BLaER1 treated with 17β-estradiol and CSF1 and Interleukin-3, amounts not matched to agents 10 nM and 100 nM (cell line): ENCODE results near the gene RADIL.

Experiments
- H3K27ac ChIP-seq, 11 experiments: shearing (Covaris generic); formaldehyde crosslinking; 2 replicates each; pipeline ENCODE4 v1.8.1; 2022
- H3K27me3 ChIP-seq, 11 experiments: shearing (Covaris generic); formaldehyde crosslinking; 2 replicates each; pipeline ENCODE4 v1.8.1; 2022
- H3K36me3 ChIP-seq, 11 experiments: shearing (Covaris generic); formaldehyde crosslinking; 2 replicates each; pipeline ENCODE4 v1.8.1; 2022
- H3K4me1 ChIP-seq, 10 experiments: shearing (Covaris generic); formaldehyde crosslinking; 2 replicates each; pipeline ENCODE4 v1.8.1; 2022
- H3K4me2 ChIP-seq, 11 experiments: shearing (Covaris generic); formaldehyde crosslinking; 2 replicates each; pipeline ENCODE4 v1.8.1; 2022
- H3K4me3 ChIP-seq, 10 experiments: shearing (Covaris generic); formaldehyde crosslinking; 2 replicates each; pipeline ENCODE4 v1.8.1; 2022
- H3K9ac ChIP-seq, 11 experiments: shearing (Covaris generic); formaldehyde crosslinking; 2 replicates each; pipeline ENCODE4 v1.8.1; 2022
- H3K9me3 ChIP-seq, 11 experiments: shearing (Covaris generic); formaldehyde crosslinking; replicated peaks in 1 of 11; 2 replicates each; pipeline ENCODE4 v1.8.1; 2022
- H4K20me1 ChIP-seq, 11 experiments: shearing (Covaris generic); formaldehyde crosslinking; 2 replicates each; pipeline ENCODE4 v1.8.1; 2022
- Cebpa-rat ChIP-seq, 11 experiments: shearing (Covaris generic); IDR thresholded peaks; 2 replicates each; pipeline ENCODE4 v1.8.1; 2022

RADIL gene

DNA sequence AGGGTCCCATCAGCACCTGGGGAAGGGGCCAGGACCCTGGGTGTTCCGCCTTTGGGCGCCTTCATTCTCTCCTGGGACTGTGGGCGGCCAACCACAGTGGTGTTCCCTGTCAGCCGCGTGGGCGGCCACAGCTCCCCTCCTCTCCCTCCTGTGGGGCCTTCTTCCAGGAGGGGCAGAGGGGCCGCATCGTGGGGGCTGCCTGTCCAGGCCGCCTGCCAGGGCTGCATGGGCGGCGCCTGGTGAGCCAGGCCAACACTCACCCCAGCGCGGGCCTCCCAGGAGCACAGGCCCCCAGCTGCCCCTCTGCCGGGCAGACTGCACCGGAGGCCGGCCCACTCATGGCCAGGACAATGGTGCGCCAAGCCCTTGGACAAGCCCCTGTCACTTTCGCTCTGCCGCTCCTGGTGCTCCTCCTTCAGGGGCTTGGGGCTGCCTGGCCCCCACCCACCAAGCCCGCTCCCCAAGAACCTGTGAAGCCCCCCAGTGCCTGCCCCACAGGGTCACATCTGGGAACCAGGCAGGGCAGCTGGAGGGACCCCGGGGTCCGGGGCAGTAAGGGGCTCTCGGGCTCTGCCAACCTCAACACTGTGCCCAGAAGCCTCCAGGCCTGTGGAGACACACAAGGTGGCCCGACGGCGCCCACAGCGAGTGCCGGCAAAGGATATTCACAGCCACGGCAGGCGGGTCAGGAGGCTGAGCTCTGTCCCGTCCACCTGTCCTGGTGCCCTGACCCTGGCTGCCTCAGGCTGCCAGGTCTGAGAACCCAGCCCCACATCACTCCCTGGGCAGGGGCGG, 65.3 kb downstream of the RADIL start:
- H4K20me1 ChIP-seq: peaks cover 0 to 7% (median 0%) of the 10 kb centered on the region in 11 experiments; a peak in 1 of 22 replicates
- H3K27me3 ChIP-seq: peaks cover 0 to 52% (median 0%) of the 10 kb centered on the region in 11 experiments; a peak in 6 of 22 replicates
- peak overlapping the region; percentile 82 to 98 (median 92) for H3K4me2 ChIP-seq
- TF ChIP-seq Cebpa-rat (IDR thresholded peaks at IDR 0.05): no peak
- no peaks in the 10 kb centered on the region for H3K36me3 ChIP-seq
- peaks cover 0 to under 1% (median 0%) of the 10 kb centered on the region in 11 experiments; a peak in 1 of 22 replicates for H3K9me3 ChIP-seq
- peak overlapping the region in 5 of 11 experiments; percentile 11 to 38 (median 32); a peak in 6 of 22 replicates for H3K27ac ChIP-seq
- peaks cover 56 to 96% (median 90%) of the 10 kb centered on the region in 10 experiments for H3K4me1 ChIP-seq
- H3K9ac ChIP-seq: peak overlapping the region in 9 of 11 experiments; percentile 16 to 64 (median 42); a peak in 14 of 22 replicates
- peak overlapping the region in 3 of 10 experiments; percentile 5 to 25 (median 9); a peak in 2 of 20 replicates for H3K4me3 ChIP-seq

DNA sequence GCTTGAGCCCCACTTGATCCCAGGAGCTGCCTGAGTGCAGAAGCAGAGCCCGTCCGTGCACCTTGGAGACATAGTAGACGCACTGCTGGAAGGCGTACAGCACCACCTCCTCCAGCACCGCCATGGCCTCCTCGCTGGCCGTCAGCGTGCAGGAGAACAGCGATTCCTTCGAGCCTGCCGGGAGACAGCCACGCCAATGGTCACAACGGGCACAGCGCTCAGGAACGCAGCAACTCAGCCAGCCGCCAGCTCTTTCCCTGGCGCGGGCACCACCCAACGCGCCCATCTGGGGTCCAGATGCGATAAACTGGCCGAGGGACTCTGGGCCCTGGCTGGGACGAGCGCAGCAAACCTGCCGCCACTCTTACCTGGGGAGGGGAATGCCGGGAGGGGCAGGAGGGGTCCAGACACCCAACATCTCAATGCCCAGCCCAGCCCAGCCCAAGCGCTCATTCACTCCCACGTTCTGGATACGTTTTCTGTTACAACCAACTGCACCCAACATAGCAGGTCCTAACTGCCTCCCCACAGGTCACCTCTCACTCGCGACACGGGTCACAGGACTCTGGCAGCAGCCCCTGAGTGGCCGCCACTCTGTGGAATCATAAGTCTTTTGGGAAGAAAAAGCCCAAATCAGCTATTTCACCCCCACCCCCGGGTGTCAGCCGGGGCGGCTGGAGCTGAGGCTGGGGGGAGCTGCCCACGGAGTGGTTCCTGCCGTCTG, 66.2 kb downstream of the RADIL start:
- Histone ChIP-seq H3K36me3 (no peaks in the 10 kb centered on the region; a peak in 1 of 22 replicates), H4K20me1 (peaks cover 0 to 7% (median 0%) of the 10 kb centered on the region in 11 experiments; a peak in 1 of 22 replicates), H3K27me3 (peaks cover 0 to 52% (median 0%) of the 10 kb centered on the region in 11 experiments; a peak in 6 of 22 replicates), H3K4me3 (peak overlapping the region in 2 of 10 experiments; percentile 9 to 25; a peak in 2 of 20 replicates), H3K4me2 (peak overlapping the region; percentile 82 to 98 (median 92)), H3K9me3 (peaks cover 0 to 9% (median 7%) of the 10 kb centered on the region in 11 experiments; a peak in 16 of 22 replicates), H3K27ac (peak overlapping the region in 4 of 11 experiments; percentile 22 to 38 (median 33); a peak in 4 of 22 replicates), H3K9ac (peak overlapping the region in 8 of 11 experiments; percentile 16 to 64 (median 42); a peak in 12 of 22 replicates), H3K4me1 (peaks cover 60 to 97% (median 90%) of the 10 kb centered on the region in 10 experiments)
- TF ChIP-seq Cebpa-rat (IDR thresholded peaks at IDR 0.05): no peak

GRCh38 chr7:4816419-4817080, 67.0 kb downstream of the RADIL start:
- Histone ChIP-seq H3K4me1 (peaks cover 60 to 99% (median 91%) of the 10 kb centered on the region in 10 experiments), H3K4me2 (peak overlapping the region in 9 of 11 experiments; percentile 86 to 98 (median 94); a peak in 16 of 22 replicates), H3K27ac (no peak overlapping the region), H3K27me3 (peaks cover 0 to 52% (median 0%) of the 10 kb centered on the region in 11 experiments; a peak in 6 of 22 replicates), H3K9ac (0 out of 22 replicates have a peak overlapping the region, but pooled peaks of 1 of the 11 experiments have one; percentile 18), H3K36me3 (no peaks in the 10 kb centered on the region; a peak in 1 of 22 replicates), H3K4me3 (no peak overlapping the region), H4K20me1 (peaks cover 0 to 7% (median 0%) of the 10 kb centered on the region in 11 experiments; a peak in 1 of 22 replicates), H3K9me3 (peaks cover 0 to 13% (median 9%) of the 10 kb centered on the region in 11 experiments; a peak in 16 of 22 replicates)
- TF ChIP-seq Cebpa-rat (IDR thresholded peaks at IDR 0.05): no peak

GRCh38 chr7:4815609-4816418, 67.7 kb downstream of the RADIL start:
- Histone ChIP-seq H3K27ac (no peak overlapping the region), H3K27me3 (peaks cover 0 to 52% (median 0%) of the 10 kb centered on the region in 11 experiments; a peak in 6 of 22 replicates), H3K36me3 (no peaks in the 10 kb centered on the region; a peak in 1 of 22 replicates), H3K9me3 (peaks cover 0 to 13% (median 9%) of the 10 kb centered on the region in 11 experiments; a peak in 16 of 22 replicates), H3K4me1 (peaks cover 60 to 100% (median 96%) of the 10 kb centered on the region in 10 experiments), H3K4me2 (peak overlapping the region in 10 of 11 experiments; percentile 69 to 98 (median 93); a peak in 19 of 22 replicates), H4K20me1 (peaks cover 0 to 7% (median 0%) of the 10 kb centered on the region in 11 experiments; a peak in 1 of 22 replicates), H3K9ac (peak overlapping the region in 1 of 11 experiments; percentile 18; a peak in 1 of 22 replicates), H3K4me3 (no peak overlapping the region)
- no peak for TF ChIP-seq Cebpa-rat (IDR thresholded peaks at IDR 0.05)

GRCh38 chr7:4815121-4815520, 68.4 kb downstream of the RADIL start:
- Histone ChIP-seq H4K20me1 (peaks cover 0 to 7% (median 0%) of the 10 kb centered on the region in 11 experiments; a peak in 1 of 22 replicates), H3K36me3 (no peaks in the 10 kb centered on the region; a peak in 1 of 22 replicates), H3K27ac (no peak overlapping the region; a peak in 1 of 22 replicates), H3K4me2 (peak overlapping the region; percentile 69 to 98 (median 92); a peak in 21 of 22 replicates), H3K4me1 (peaks cover 58 to 100% (median 96%) of the 10 kb centered on the region in 10 experiments), H3K4me3 (no peak overlapping the region), H3K27me3 (peaks cover 0 to 49% (median 0%) of the 10 kb centered on the region in 11 experiments; a peak in 6 of 22 replicates), H3K9me3 (peaks cover 0 to 13% (median 9%) of the 10 kb centered on the region in 11 experiments; a peak in 16 of 22 replicates), H3K9ac (peak overlapping the region in 1 of 11 experiments; percentile 26; a peak in 2 of 22 replicates)
- TF ChIP-seq Cebpa-rat (IDR thresholded peaks at IDR 0.05): no peak

DNA sequence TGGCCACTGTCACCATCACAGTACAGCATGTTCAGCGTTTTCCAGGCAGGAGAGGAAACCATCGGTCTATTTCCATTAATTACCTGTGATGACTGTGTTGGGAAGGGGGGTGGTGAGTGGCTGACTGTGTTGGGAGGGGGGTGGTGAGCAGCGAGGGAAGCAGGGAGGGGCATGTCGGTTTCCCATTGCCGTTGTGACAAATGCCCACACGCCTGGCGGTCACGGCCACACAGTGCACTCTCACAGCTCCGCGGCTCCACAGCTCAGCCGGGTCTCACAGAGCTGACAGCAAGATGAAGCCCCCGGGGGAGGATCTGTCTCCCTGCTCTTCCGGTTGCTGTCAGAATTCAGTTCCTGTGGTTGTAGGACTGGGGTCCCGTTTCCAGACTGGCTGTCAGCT, 69.1 kb downstream of the RADIL start:
- H3K27me3 ChIP-seq: peaks cover 0 to 42% (median 0%) of the 10 kb centered on the region in 11 experiments; a peak in 5 of 22 replicates
- no peaks in the 10 kb centered on the region; a peak in 1 of 22 replicates for H3K36me3 ChIP-seq
- H3K27ac ChIP-seq: peak overlapping the region in 5 of 11 experiments; percentile 23 to 70 (median 43); a peak in 6 of 22 replicates
- H3K4me1 ChIP-seq: peaks cover 58 to 100% (median 96%) of the 10 kb centered on the region in 10 experiments
- TF ChIP-seq Cebpa-rat (IDR thresholded peaks at IDR 0.05): no peak
- peak overlapping the region in 5 of 11 experiments; percentile 26 to 61 (median 34); a peak in 6 of 22 replicates for H3K9ac ChIP-seq
- H3K4me2 ChIP-seq: peak overlapping the region; percentile 69 to 98 (median 92)
- H3K9me3 ChIP-seq: peaks cover 0 to 13% (median 9%) of the 10 kb centered on the region in 11 experiments; a peak in 16 of 22 replicates
- H4K20me1 ChIP-seq: peaks cover 0 to 7% (median 0%) of the 10 kb centered on the region in 11 experiments; a peak in 1 of 22 replicates
- H3K4me3 ChIP-seq: no peak overlapping the region

- Histone ChIP-seq H3K36me3 (no peaks in the 10 kb centered on the region; a peak in 1 of 22 replicates), H3K27ac (peak overlapping the region in 10 of 11 experiments; percentile 84 to 99 (median 96); a peak in 21 of 22 replicates), H3K27me3 (peaks cover 0 to 34% (median 0%) of the 10 kb centered on the region in 11 experiments; a peak in 4 of 22 replicates), H3K4me1 (peaks cover 51 to 93% (median 86%) of the 10 kb centered on the region in 10 experiments), H3K4me3 (peak overlapping the region; percentile 28 to 65 (median 57); a peak in 19 of 20 replicates), H3K4me2 (peak overlapping the region; percentile 83 to 98 (median 90)), H3K9me3 (peaks cover 0 to 13% (median 9%) of the 10 kb centered on the region in 11 experiments; a peak in 16 of 22 replicates), H3K9ac (peak overlapping the region; percentile 63 to 94 (median 88); a peak in 21 of 22 replicates), H4K20me1 (no peaks in the 10 kb centered on the region)
- TF ChIP-seq Cebpa-rat (IDR thresholded peaks at IDR 0.05): no peak
These were observed 73.8 kb downstream of the RADIL start for GRCh38 chr7:4809666-4810065.
